ENCODE results near the gene MYCBP2.
"Not testable (repeated sequence)": the region's sequence is repeated elsewhere in the genome, so short reads cannot be mapped to it uniquely, and the experiment has no call there.

Gene MYCBP2

GRCh38 chr13:77026861-77027621 is 299.9 kb downstream of the MYCBP2 start, which contains the start of gene FBXL3:
FBXL3 (minus strand) TSS chr13:77027159; CDS start chr13:77021860, 5,299 bp downstream.
- peak; percentile 80 for DNase-seq

GRCh38 chr13:77026255-77026860 is 300.5 kb downstream of the MYCBP2 start:
- peak; percentile 71 for DNase-seq

GRCh38 chr13:77022341-77022740 is 304.6 kb downstream of the MYCBP2 start:
- DNase-seq: no peak

DNA sequence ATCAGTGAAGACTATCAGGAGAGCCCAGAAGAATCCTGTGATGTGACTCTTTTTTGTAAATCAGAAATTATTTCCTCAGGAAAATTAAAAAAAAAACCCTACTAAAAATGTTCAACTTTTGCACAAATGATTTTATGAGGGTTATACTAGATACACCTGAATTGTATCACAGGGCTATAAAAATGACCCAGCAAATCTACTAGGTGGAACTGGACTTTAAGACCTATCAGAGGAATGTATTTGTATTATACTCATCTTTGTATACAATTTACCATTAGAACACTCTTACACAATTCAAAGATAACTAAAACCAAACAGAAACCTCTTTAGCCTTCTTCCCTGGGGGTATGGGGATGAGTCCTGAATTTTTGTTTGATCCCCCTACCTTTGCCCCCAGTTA is 307.1 kb downstream of the MYCBP2 start:
- DNase-seq: no peak

GRCh38 chr13:77016888-77017623 is 309.8 kb downstream of the MYCBP2 start:
- DNase-seq: no peak

- DNase-seq: no peak
These were observed 310.6 kb downstream of the MYCBP2 start for GRCh38 chr13:77016251-77016812.

DNA sequence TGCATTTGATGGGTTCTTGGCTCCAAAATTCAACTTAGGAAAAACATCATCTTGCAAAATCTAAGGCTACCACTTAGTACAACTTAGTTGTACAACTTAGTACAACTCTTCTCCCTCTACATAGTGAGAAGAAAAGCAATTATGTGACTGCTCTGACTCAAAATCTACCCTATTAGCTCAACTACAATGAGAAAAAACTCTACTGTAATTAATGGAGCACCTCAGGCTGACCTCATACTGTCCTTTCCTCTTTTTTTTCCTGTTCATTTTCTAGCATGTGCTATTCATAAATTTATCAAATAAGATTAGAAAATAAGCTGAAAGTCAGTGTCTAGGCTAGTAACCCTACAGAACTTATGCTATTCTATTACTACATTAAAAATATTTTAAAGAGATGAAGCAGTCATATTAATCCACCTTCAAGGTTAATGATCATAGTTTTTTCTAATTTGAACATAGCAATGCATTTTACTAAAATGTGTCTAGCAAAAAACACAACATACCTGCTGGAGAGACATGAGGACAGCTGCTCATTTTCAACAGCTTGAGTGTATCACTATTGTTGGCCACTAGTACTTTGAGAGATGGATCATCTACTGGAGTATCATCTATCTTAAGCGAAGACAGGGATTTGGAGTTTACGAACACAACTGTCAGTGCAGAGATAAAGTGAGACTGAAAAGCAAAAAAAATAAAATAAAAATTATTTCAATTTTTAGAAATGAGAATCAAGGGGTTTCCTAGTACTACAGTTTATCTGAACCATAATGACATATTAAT is 311.8 kb downstream of the MYCBP2 start:
- DNase-seq: no peak

GRCh38 chr13:77013853-77014542 is 312.9 kb downstream of the MYCBP2 start:
- no peak for DNase-seq

GRCh38 chr13:77009719-77010118 is 317.2 kb downstream of the MYCBP2 start:
- DNase-seq: not testable (repeated sequence)

GRCh38 chr13:77009011-77009410 is 317.9 kb downstream of the MYCBP2 start:
- DNase-seq: no peak

DNA sequence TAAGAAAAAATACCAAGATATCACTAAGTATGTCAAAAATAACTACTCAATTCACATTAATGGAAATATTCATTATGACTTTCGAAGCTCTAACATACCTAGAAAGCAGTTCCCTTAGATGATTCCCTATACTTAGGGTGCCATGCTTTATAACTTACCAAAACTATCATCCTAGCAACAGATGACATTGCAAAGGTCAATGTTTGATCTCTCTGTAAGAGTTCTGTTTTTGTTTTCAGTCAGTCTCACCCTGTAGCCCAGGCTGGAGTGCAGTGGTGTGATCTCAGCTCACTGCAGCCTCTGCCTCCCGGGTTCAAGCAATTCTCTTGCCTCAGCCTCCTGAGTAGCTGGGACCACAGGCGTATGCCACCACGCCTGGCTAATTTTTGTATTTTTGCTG is 318.6 kb downstream of the MYCBP2 start:
- not testable (repeated sequence) for DNase-seq

- DNase-seq: no peak
These were observed 324.2 kb downstream of the MYCBP2 start for GRCh38 chr13:77002590-77003190.

DNA sequence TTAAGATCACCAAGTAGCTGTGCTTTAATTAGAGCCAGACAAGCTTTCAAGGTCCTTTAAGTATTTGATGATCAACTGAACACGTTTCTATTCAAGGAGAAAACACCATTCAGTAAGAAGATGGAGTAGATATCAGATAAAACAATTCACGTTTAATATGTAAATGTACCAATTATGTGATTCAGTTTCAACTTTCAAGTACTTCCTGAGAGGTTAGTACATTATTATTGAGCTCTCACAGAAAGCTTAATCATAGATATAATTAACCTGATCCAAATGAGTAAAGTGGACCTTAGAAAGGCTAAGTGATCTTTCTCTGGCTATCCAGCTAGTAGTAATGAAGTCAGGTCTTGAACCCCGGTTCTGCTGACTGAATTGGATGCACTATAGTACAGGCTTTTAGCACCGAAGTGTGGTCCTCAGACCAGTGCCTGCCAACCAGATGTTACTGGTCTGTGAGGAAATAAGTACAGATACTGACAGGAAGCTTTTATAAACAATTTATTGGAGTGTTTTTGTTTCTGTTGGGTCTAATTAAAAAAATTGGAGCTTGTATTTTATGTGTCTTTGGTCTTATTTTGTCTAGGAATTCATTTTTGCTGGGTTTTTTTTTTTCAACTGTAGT is 324.8 kb downstream of the MYCBP2 start:
- DNase-seq: no peak

DNA sequence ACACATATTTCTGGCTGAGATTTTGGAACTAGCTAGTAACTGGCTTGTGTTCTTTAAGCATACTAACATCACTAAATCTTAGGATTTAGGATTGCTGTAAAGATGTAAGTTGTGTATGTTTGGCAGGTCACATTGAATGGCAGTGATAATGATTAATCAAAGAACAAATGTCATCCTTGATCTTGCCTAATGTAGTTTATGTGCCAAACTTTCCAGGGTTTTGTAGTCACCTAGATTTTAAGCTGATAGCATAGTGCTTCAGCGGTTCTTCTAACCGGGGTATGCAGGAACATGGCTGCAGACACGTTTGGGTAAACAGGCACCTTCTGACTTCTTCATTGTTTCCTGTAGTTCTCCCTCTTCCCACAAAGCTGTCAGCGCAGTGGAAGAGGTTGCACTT is 325.4 kb downstream of the MYCBP2 start:
- no peak for DNase-seq

DNA sequence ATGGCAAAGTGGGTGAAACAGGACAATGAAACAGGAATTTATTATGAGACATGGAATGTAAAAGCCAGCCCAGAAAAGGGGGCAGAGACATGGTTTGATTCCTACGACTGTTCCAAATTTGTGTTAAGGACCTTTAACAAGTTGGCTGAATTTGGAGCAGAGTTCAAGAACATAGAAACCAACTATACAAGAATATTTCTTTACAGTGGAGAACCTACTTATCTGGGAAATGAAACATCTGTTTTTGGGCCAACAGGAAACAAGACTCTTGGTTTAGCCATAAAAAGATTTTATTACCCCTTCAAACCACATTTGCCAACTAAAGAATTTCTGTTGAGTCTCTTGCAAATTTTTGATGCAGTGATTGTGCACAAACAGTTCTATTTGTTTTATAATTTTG is 326.4 kb downstream of the MYCBP2 start:
- no peak for DNase-seq
